ENCODE measurements around the gene KPTN. TPM values are rescaled to one million over a fixed set of nuclear protein-coding genes. Genes with fewer than 3 reads are reported as not detected.

KPTN gene
- total and polyA plus RNA-seq, 2 donors (not counting 1 experiment from before 2014, with no cell fraction given) = 8.1 to 11.4 TPM

DNA sequence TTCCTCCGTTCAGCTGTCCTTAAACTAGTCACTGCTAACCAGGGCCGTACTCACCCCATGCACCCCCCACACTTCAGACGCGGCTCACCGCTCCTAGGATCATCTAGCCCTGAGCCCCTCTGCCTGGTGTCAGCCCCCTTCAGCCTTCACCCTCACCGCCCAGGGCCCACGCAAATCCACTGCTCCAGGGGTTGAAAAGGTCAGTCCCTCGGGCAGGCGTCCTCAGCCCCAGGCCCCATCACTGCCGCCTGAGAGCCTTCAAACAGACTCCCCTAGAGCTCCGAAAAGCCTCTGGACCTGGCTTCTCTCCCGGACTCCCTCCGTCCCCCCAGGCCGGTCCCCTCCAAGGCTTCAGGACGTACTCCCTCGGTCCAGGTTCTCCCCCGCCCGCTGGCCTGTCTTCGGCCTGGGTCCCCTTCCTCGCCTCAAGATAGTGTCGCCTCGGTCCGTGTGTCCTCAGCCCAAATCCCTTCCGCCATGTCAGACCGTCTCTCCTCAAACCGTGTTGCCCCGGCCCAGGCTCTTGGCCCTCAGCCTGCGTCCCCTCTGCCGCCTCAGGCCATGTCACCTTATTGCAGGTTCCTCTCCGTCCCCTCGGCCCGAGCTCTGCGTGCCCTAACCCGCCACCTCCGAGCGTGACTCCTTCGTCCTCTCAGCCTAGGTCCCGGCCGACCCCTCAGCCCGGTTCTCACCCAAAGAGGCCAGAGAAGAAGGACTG, 30.3 kb upstream of the KPTN start:
- H2AFZ ChIP-seq (ENCODE audit: insufficient read depth, low read depth, low read length, poor library complexity, severe bottlenecking) = peak overlapping the region; percentile 62
- H3K9me3 Mint-ChIP-seq (ENCODE audit: insufficient read depth) = no peaks in the 10 kb centered on the region
- no peaks in the 10 kb centered on the region for H3K27me3 Mint-ChIP-seq
- TF ChIP-seq, protein P1, sequence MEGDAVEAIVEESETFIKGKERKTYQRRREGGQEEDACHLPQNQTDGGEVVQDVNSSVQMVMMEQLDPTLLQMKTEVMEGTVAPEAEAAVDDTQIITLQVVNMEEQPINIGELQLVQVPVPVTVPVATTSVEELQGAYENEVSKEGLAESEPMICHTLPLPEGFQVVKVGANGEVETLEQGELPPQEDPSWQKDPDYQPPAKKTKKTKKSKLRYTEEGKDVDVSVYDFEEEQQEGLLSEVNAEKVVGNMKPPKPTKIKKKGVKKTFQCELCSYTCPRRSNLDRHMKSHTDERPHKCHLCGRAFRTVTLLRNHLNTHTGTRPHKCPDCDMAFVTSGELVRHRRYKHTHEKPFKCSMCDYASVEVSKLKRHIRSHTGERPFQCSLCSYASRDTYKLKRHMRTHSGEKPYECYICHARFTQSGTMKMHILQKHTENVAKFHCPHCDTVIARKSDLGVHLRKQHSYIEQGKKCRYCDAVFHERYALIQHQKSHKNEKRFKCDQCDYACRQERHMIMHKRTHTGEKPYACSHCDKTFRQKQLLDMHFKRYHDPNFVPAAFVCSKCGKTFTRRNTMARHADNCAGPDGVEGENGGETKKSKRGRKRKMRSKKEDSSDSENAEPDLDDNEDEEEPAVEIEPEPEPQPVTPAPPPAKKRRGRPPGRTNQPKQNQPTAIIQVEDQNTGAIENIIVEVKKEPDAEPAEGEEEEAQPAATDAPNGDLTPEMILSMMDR (IDR thresholded peaks at IDR 0.05) = no peak
- TF ChIP-seq EZH2 (IDR thresholded peaks at IDR 0.05; ENCODE audit: borderline replicate concordance, insufficient read depth, low read depth, low read length, poor library complexity, severe bottlenecking) = no peak
- ATAC-seq (ENCODE audit: low read depth) = no peak
- intact Hi-C loops (cut with micrococcal nuclease) = loop anchor here (2.0 to 10.0 kb wide), 2 partner anchors 240 to 660 kb away; partner anchors contain the start of genes AP2S1 and INAFM1
- H3K79me2 ChIP-seq (ENCODE audit: control insufficient read depth, insufficient read depth, low read length) = peaks cover 55% of the 10 kb centered on the region
- H3K4me1 ChIP-seq (ENCODE audit: control insufficient read depth in 2 of 2, insufficient read depth in 2 of 2, low read length in 2 of 2) = peaks cover 51 to 59% of the 10 kb centered on the region in 2 donors
- peak overlapping the region; percentile 99 for H3K9ac ChIP-seq (ENCODE audit: low read length)
- CTCF ChIA-PET = interaction anchor here (3.7 kb wide), 1 partner anchor 30 kb away, joined by 22 read pairs; the partner anchor contains the start of gene KPTN
- H3K27ac ChIP-seq (ENCODE audit: low read length in 2 of 2) = peak overlapping the region; percentile 96 to 99
- peaks cover 54% of the 10 kb centered on the region for H4K20me1 ChIP-seq (ENCODE audit: control insufficient read depth, insufficient read depth, low read length, poor library complexity, severe bottlenecking)
- POLR2A ChIA-PET = interaction anchor here (2.3 kb wide), 1 partner anchor 31 kb away, joined by 14 read pairs; the partner anchor contains the start of gene KPTN
- H3K4me2 ChIP-seq (replicated peaks; ENCODE audit: low read depth, low read length, poor library complexity, severe bottlenecking) = peak overlapping the region; percentile 94
- peak overlapping the region; percentile 72 to 100 (median 83) for H3K4me3 ChIP-seq (ENCODE audit: control extremely low read depth in 1 of 5, extremely low read depth in 1 of 5, insufficient read depth in 1 of 5, low read depth in 2 of 5, low read length in 4 of 5)
- peaks cover 78% of the 10 kb centered on the region for H3K4me1 Mint-ChIP-seq
- H3K9me3 ChIP-seq (ENCODE audit: control extremely low read depth in 1 of 3, control insufficient read depth in 2 of 3, insufficient read depth in 1 of 3, low read length in 2 of 3) = peaks cover 0 to 9% (median 0%) of the 10 kb centered on the region in 3 donors
- peak overlapping the region; percentile 97 for H3K4me3 Mint-ChIP-seq
- DNase-seq = no peak
- peaks cover 0 to 12% of the 10 kb centered on the region in 2 experiments for H3K36me3 ChIP-seq (replicated peaks in 1 of 2; ENCODE audit: control extremely low read depth in 1 of 2, control insufficient read depth in 1 of 2, extremely low read depth in 1 of 2, insufficient read depth in 2 of 2, low read length in 1 of 2)
- H3K27me3 ChIP-seq (replicated peaks in 1 of 4; ENCODE audit: control extremely low read depth in 1 of 4, control insufficient read depth in 3 of 4, insufficient read depth in 4 of 4, low read length in 3 of 4) = no peaks in the 10 kb centered on the region
- WGBS (ENCODE audit: insufficient coverage) = 7% methylated on average over 40 of the region's 40 CpGs
- H3K27ac Mint-ChIP-seq = peak overlapping the region; percentile 97

- intact Hi-C loops (cut with micrococcal nuclease) = loop anchor here (10.0 kb wide), 1 partner anchor 658 kb away; the partner anchor contains the start of gene AP2S1
- Histone ChIP-seq H3K4me1 (ENCODE audit: control insufficient read depth in 2 of 2, insufficient read depth in 2 of 2, low read length in 2 of 2) (peaks cover 37 to 45% of the 10 kb centered on the region in 2 donors), H3K27ac (ENCODE audit: low read length in 2 of 2) (no peak overlapping the region), H3K36me3 (replicated peaks in 1 of 2; ENCODE audit: control extremely low read depth in 1 of 2, control insufficient read depth in 1 of 2, extremely low read depth in 1 of 2, insufficient read depth in 2 of 2, low read length in 1 of 2) (peaks cover 0 to 12% of the 10 kb centered on the region in 2 experiments), H3K27me3 (replicated peaks in 1 of 4; ENCODE audit: control extremely low read depth in 1 of 4, control insufficient read depth in 3 of 4, insufficient read depth in 4 of 4, low read length in 3 of 4) (no peaks in the 10 kb centered on the region), H3K9ac (ENCODE audit: low read length) (no peak overlapping the region), H2AFZ (ENCODE audit: insufficient read depth, low read depth, low read length, poor library complexity, severe bottlenecking) (no peak overlapping the region), H4K20me1 (ENCODE audit: control insufficient read depth, insufficient read depth, low read length, poor library complexity, severe bottlenecking) (peaks cover 68% of the 10 kb centered on the region), H3K4me2 (replicated peaks; ENCODE audit: low read depth, low read length, poor library complexity, severe bottlenecking) (peak overlapping the region; percentile 94), H3K9me3 (ENCODE audit: control extremely low read depth in 1 of 3, control insufficient read depth in 2 of 3, insufficient read depth in 1 of 3, low read length in 2 of 3) (peaks cover 0 to 9% (median 0%) of the 10 kb centered on the region in 3 donors), H3K79me2 (ENCODE audit: control insufficient read depth, insufficient read depth, low read length) (peaks cover 67% of the 10 kb centered on the region), H3K4me3 (ENCODE audit: control extremely low read depth in 1 of 5, extremely low read depth in 1 of 5, insufficient read depth in 1 of 5, low read depth in 2 of 5, low read length in 4 of 5) (no peak overlapping the region)
- 89% methylated on average over 8 of the region's 8 CpGs for WGBS (ENCODE audit: insufficient coverage)
- H3K27ac Mint-ChIP-seq = peak overlapping the region; percentile 4
- peak overlapping the region; percentile 97 for H3K4me3 Mint-ChIP-seq
- ChIA-PET POLR2A (interaction anchor here (0.5 kb wide), 1 partner anchor 393 kb away, joined by 3 read pairs; no protein-coding TSS in a partner anchor), CTCF (interaction anchor here (0.7 to 1.5 kb wide), 3 partner anchors 29 to 98 kb away, joined by 3 to 5 read pairs (median 4); partner anchors contain the start of gene KPTN)
- no peaks in the 10 kb centered on the region for H3K27me3 Mint-ChIP-seq
- no peak for DNase-seq
- TF ChIP-seq EZH2 (IDR thresholded peaks at IDR 0.05; ENCODE audit: borderline replicate concordance, insufficient read depth, low read depth, low read length, poor library complexity, severe bottlenecking) = no peak
- TF ChIP-seq, protein P1 (IDR thresholded peaks at IDR 0.05) = no peak
- peaks cover 68% of the 10 kb centered on the region for H3K4me1 Mint-ChIP-seq
- no peak for ATAC-seq (ENCODE audit: low read depth)
- no peaks in the 10 kb centered on the region for H3K9me3 Mint-ChIP-seq (ENCODE audit: insufficient read depth)
Observed at GRCh38 chr19:47512948-47513319, 28.9 kb upstream of the KPTN start.
